Inflammatory macrophage treated with lipopolysaccharide for 4 hours (primary cell): ENCODE measurements around the gene KCNE4.

Experiments
- DNase-seq: peaks from one replicate; pipeline ENCODE4 v3.0.0-alpha.2; 2020

Gene KCNE4

DNA sequence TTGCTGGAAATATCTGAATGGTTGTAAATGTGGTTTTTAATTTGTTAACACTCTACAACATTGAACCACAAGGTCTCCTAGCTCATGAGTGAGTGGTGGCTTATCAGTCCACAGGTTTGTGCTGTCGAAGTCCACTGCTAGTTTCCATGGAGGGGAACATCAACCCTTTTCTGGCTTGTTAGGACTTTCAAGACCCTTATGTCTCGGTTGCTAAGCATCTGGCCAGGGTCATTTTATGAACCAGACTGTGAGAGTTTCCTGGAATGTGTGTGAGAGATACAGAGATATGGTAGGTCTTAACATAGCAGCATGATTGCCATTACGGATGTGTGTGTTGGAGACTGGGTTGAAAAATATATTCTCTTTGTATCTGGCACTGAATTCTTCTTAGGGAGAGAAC is 36.9 kb downstream of the KCNE4 start:
- DNase-seq, result no peak

DNA sequence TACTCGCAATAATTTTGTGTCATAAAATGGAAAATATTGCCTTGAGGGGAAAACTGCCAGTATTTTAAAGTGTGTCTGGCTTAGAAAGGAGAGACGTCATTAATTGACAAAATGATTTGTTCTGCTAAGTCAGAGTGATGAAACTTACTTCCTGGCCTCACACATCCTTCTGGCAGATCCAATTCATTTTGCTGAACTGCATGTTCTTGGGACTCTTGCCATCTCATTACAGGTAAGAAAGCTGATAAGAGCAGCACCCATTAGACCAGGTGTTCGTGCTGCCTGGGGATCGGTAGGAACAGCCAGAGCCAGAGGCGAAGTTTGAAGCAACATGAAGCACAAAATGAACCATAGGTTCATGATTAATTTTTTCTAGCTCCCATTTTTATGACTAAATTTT is 38.0 kb downstream of the KCNE4 start:
- DNase-seq, result no peak

DNA sequence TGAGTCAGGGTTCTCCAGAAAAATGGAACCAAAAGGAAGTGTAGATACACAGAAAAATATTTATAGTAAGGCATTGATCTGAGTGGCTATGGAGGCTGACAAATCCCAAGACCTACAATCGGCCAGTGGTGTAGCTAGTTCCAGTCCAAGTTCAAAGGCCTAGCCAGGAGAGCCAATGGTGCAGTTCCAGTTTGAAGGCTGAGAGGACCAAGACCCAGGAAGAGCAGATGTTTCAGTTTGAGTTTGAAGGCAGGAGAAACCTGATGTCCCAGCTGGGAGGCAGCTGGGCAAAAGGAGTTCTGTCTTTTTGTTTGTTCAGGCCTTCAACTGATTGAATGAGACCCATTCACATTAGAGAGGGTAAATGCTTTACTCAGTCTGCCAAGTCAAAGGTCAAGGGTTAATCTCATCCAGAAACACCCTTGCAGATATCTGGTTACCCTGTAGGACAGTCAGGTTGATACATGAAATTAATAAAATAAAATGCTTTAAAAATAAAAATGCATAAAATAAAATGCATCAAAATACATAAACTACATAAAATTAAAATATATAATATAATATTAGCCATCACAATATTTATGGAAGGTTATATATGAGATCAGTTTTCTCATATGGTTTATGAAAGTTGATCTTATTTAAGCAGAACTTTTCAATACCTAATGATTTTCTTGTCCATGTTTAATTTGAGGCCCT is 38.7 kb downstream of the KCNE4 start:
- no peak for DNase-seq

DNA sequence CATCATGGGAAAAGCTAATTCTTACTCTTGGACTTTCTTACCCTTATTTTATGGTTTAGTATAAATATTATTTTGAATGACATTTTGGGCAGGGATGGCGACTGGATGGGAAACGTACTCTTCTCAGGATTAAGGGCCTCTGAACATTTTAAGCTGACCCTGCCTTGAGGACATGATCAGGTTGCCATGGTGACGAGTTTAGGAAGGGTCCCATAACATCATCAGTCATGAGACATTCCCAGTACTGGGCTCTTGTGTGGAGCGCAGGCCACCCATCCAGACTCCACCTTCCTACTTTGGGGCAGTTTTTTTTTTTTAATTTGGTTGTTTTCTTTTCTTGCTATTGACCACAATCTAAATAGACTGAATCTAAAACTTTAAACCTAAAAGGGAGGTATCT is 40.7 kb downstream of the KCNE4 start:
- no peak for DNase-seq

DNA sequence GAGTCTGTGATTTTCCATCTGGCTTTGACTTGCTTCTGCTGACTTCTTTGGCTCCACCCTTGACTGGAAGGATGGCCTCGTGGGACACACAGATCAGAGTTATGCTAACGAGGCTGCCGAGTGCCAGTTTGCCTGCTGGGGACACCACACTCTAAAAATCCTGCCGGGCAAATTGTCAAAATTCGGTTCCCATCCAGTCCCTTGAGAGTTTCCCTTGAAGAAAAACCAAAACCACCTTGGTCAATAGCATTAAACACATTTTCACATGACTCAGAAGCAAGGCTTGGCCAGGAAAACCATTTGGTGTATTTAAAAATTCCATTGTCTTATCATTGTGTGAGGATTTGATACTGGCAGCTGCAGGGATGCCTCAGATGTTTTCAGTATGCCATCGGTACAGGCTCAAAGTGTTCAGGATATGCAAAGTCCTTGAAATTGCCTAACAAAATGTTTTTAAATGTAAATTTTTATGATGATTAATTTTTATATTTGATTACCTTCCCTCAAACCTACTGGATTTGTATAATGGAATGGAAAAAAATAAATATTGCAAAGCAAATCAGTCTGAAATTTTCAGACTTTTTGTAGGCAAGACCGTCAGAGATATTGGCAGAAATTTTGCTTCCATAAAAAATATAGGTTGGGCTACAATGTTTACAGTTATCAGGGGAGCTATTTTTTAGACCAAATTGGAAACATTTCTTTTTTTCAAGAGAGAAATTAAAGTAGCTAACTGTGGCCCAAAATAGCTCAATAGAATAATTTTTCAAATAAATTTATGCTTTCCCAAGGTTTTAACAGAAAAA is 41.6 kb downstream of the KCNE4 start:
- no peak for DNase-seq

DNA sequence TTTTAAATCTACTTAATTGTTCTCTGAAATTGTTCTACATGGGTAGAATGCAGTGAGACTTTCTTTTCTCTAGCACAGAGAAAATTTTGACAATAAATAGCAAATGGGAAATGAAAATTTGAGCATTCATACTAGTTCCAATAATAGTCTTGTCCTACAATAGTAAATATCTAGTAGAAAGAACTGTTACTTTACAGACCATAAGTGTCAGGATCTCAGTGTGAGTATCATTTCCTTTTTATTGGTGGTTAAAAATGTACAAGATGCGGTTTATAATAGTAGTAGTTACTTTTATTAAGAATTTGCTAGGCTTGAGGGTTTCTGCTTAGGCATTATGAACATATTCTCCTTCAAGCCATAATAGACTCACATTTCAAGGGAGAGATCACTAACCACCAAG is 43.2 kb downstream of the KCNE4 start:
- no peak for DNase-seq

DNA sequence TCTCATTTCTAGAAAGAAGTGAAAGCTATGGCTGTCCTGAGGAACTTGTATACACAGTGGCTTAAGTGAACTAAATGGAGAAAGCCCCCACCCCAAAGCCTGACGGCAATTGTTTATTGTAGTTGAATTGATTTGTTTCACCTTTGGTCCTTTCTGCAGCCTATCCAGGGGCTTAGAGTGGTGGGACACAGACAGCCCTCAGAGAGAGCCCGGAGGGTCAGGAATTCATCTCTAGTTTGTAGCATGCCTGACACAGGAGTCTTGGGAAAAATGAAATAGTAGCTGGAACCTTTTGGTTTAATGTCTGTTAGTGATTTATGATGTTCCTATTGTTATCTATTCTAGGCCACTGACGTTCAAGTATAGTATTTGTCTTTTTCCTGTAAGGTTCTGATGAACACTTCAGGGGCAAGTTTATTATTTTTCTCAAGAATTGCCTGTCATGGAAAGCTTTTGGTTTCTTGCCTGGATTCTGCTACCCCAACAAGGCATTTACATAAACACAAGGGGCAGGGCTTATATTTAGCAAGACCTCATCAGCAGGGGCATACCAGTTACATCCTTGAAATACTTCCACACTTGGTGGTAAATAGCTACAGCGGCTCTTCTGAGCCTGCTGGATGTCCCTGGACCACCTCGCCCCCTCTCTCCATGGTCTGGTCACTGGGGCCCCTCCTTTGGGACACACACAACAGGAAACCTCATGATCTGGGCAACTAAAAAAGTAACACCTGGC is 44.4 kb downstream of the KCNE4 start:
- DNase-seq, result no peak

DNA sequence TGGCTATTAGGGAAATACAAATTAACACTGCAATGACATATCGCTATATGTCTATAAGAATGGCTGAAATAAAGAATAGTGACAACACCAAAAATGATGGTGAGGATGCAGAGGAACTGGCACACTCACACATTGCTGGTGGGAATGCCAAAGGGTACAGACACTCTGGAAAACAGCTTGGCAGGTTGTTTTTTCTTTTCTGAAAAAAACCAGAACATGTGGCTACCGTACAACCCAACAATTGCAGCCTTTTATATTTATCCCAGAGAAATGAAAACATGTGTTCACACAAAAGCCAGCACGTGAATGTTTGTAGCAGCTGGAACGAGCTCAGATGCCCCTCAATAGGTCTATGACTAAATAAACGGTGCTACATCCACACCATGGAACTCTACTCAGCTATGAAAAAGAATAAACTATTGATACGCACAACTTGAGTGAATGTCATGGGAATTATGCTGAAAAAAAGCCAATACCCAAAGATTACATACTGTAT is 45.9 kb downstream of the KCNE4 start:
- no peak for DNase-seq

DNA sequence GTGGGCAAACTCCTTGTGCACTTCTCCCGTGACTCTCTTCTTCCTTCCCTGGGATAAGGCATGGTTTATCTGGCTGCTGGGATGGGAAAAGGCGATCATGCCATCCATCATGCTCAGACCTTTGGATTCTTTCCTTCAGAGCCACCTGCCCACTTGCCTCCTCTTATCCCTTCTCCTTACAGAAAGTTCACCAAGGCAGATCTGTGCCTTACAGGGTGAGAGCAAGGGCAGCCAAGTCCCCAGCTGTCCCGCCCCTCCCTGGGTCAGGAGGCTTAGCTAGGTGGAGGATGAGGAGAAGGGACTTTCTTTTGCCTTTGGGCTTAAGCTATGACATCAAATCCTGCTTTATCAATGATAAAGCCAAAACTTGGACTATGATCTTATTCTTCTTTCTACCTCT is 47.6 kb downstream of the KCNE4 start:
- DNase-seq, result no peak

DNA sequence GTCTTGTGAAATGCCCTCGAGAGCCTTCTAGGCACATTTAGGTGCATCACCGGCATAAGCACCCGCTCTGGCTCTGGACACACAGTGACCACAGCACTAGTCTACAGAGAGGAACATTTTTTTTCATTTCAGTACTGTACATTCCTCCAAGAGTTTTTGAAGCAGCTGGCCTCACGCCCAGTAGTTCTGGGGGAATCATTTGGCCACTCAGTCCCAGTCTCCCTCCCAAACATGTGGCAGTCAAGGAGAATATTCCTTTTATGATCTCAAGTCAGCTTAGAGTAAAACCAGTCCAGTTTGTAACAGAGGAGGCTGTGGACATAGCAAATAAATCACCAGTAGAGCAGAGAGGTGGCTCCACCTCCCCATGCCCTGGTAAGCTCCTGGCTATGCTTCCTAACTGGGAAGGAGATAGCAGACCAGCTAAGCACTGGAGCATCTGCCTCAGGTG is 48.1 kb downstream of the KCNE4 start:
- DNase-seq, result no peak

DNA sequence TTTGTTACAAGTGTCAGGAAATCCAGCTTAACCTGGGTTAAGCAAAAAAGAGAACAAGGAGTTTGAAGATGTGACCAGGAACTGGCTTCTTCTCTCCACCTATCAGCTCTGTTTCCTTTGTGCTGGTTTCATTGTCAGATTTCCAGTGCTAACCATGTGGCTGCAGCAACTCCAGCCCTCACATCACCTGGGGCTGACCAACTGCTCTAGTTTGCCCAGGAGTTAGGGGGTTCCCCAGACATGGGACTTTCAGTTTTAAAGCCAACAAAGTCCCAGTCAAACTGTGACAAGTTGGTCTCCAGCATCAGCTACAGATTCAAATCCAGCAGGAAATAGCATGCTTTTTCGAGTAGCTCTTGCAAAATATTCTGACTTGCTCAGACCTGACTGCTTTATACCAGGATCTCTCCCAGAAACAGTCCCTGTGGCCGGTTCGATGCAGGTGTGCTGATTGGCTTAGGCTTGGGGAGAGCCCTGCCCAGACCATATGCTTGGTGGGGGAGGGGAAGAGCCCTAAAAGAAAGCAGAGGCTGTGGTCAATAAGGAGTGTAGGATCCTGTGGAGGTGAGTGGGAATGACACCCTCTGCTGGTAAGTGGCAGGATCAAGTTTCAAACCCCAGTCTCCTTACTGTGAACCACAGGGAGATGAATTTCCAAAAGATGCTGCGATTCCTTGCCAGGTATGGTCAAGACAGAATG is 49.5 kb downstream of the KCNE4 start:
- no peak for DNase-seq

DNA sequence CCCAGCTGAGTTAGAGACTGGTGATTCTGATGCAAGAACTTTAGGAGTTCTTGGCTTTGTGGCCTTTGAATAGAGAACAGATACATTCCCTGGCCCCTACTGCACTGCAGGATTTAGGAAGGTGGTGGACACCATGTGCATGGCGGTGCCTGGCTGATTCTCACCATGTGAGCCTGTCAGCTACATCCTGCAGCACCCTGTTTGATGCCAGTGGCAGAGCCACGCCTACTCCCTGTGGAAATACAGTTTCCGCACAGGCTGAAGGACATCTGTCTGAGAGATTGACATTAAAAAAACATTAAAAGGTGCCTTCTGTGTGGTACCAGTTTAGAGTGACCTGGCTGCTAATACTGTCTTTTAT is 50.0 kb downstream of the KCNE4 start:
- no peak for DNase-seq

DNA sequence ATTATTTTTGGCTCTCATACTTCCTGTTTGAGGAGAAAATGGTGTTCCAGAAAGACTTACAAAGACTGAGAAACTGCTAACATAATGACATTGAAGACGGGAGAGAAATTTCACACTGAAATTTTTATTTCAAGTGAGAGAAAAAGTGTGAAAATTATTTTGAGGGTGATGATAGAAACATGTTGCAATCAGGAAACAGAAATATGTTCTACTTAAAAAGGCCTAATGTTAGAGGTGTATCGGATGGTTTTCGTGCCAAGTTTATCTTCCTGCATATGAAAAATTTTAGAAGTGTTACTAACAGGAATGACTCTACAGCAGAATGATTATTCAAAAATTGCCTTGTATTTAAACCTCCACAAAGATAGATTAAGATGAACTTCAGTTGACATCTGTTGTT is 50.5 kb downstream of the KCNE4 start:
- no peak for DNase-seq

DNA sequence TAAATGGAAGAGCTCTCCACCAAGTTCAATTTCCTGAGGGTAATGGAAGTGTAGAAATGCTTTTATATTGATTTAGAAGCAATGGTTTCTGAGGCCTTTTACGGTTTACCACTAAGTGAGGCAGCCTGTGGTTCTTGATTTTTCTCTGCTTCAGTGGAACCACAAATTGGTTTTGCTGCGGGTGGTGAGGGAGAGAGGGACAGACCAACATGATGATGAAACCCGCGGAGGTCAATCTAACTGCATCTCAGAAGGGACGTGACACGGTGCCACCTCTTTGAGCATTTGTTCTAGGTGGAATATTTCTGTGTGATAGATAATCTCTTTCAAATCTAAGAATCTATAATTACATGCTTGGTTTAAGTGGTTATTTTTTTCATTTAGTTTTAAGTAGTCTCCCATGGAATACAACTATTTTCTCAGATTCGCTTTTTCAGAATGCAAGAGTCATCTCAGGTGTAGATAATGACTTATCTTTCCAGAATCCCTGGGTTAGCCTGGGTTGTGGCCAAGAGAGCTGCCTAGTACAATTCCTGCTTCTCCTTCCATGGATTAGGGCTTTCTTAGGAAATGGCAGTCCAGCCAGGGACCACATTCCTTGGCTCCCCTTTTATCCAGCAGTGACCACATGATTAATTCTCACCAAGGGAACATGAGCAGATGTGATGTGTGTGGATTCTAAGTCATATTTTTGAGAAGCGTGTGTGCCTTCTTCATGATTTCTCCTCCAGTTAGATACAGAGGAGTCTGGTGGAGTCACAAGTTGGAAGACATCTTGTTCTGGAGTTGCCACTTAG is 52.5 kb downstream of the KCNE4 start:
- no peak for DNase-seq
